Stomach (tissue), 9 donors: ENCODE measurements around the gene PRM3. TPM values are rescaled to one million over a fixed set of nuclear protein-coding genes. Genes with fewer than 3 reads are reported as not detected.

Experiments used
- DNase-seq, 2 donors: peaks; one replicate each; pipeline versions ENCODE4 v3.0.0 to v3.0.0-alpha.2; 2013 to 2019
- H3K27ac ChIP-seq, 5 donors: fragments of 200-600 bp in 4 of 5; sonication (generic) in 4 of 5; one replicate each; pipeline ENCODE4 v1.5.1; 2013 to 2019; ENCODE audit warnings: mild to moderate bottlenecking in 1 of 5, moderate library complexity in 1 of 5
- H3K27me3 ChIP-seq, 3 donors: fragments of 200-600 bp; sonication (generic); one replicate each; pipeline ENCODE4 v1.5.1; 2017 to 2019; ENCODE audit warnings: mixed run types in 1 of 3
- H3K36me3 ChIP-seq, 4 donors: fragments of 200-600 bp; sonication (generic); 1 replicate in 3 of 4; 2 replicates in 1 of 4; pipeline ENCODE4 v1.5.1; 2016 to 2019
- H3K4me1 ChIP-seq, 4 donors: fragments of 200-600 bp; sonication (generic); one replicate each; pipeline ENCODE4 v1.5.1; 2016 to 2019
- H3K4me3 ChIP-seq, 4 donors: fragments of 200-600 bp; sonication (generic) in 3 of 4; one replicate each; pipeline ENCODE4 v1.5.1; 2016 to 2019; ENCODE audit warnings: mild to moderate bottlenecking in 1 of 4
- H3K9me3 ChIP-seq, 4 donors: fragments of 200-600 bp; sonication (generic); one replicate each; pipeline ENCODE4 v1.5.1; 2016 to 2019
- EP300 ChIP-seq: sonication (generic); formaldehyde crosslinking; IDR thresholded peaks from one replicate; pipeline ENCODE4 v1.6.1; 2017; ENCODE audit warnings: antibody characterized with exemption
- POLR2A ChIP-seq, 4 donors: fragments of 450-650 bp; IDR thresholded peaks; one replicate each; pipeline ENCODE4 v1.6.1; 2016; ENCODE audit warnings: antibody characterized with exemption in 4 of 4, control low read depth in 2 of 4, mild to moderate bottlenecking in 1 of 4, moderate library complexity in 1 of 4
- POLR2AphosphoS5 ChIP-seq, 3 donors: sonication (generic); formaldehyde crosslinking; IDR thresholded peaks; one replicate each; pipeline ENCODE4 v1.6.1; 2016; ENCODE audit warnings: antibody characterized with exemption in 3 of 3
- WGBS, 5 donors: extraction: QIAGEN DNeasy Blood & Tissue Kit in 3 of 5; methylation state at CpG; one replicate each; pipeline versions ENCODE4 v1.1.5 to v1.1.7; 2013 to 2018; 5-methylcytosine and 5-hydroxymethylcytosine counted together
- intact Hi-C: fragments of 100-400 bp; cut with DNase I; formaldehyde crosslinking; loops from one replicate; pipeline ENCODE4 v1.15.1; 2023; ENCODE audit warnings: low total_unique reads
- polyA plus RNA-seq, 3 donors: library from polyadenylated mRNA; stranded (reverse); fragments of 200-250 nt; gene quantifications; one replicate each; pipeline ENCODE4 v1.2.3, GENCODE V29; 2013
- total RNA-seq, 5 donors: library from RNA; depleted of rRNA; stranded (reverse); fragments of >200 nt; gene quantifications; one replicate each; pipeline versions ENCODE4 v1.1.0 to v1.2.3, GENCODE V29; 2014 to 2016
- TF ChIP-seq, protein P1 (sequence below), 7 experiments: fragments of 450-650 bp in 4 of 7; fragments of 200-600 bp in 3 of 7; sonication (generic) in 3 of 7; IDR thresholded peaks; one replicate each; pipeline ENCODE4 v1.5.1; 2016 to 2019; ENCODE audit warnings: antibody characterized with exemption in 7 of 7, control low read depth in 2 of 7, mild to moderate bottlenecking in 1 of 7
- donor health status: healthy with polysubstance abuse.
- donor health status: Bipolar disorder and iron deficiency.
- donor health status: healthy.

The PRM3 gene
- total and polyA plus RNA-seq, 8 donors = not detected

DNA sequence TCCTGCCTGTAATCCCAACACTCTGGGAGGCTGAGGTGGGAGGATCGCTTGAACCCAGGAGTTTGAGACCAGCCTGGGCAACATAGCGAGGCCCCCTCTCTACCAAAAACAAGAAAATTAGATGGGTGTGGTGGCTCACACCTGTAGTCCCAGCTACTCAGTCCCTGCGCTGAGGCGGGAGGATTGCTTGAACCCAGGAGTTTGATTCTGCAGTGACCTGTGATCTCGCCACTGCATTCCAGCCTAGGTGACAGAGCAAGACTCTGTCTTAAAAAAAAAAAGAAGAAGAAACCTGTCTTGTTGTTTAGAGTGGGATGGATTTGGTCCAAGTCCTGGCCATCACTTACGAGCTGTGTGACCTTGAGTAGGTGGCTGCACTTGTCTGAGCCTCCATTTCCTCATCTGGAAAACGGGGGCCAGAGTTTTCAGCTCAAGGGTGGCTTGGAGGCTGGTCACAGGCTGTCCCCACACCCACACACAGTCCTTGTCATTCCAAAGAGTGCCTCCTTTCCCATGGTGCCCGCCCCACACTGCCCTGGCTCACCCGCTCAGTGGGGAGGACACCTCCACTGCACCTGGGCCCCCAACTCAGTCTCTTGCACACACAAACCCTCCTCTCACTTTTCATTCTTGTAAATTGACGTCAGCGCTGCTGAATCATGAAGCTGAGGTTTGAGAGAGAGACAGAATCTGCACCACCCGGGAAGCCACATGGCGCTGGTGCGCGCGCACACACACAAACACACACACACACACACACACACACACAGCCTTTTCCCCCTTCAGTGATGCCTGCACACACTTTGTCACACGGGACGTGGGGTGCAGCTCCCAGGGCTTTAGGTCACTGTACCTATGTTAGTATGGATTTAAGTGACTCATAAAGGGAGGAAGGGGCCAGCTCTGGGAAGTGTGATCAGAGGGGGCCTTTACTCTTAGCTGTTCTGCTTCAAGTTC, 21.6 kb downstream of the PRM3 start:
- peaks cover 19 to 34% (median 29%) of the 10 kb centered on the region in 4 donors for H3K4me1 ChIP-seq
- no peak for TF ChIP-seq POLR2A (IDR thresholded peaks at IDR 0.05)
- no peak for TF ChIP-seq POLR2AphosphoS5 (IDR thresholded peaks at IDR 0.05)
- TF ChIP-seq, protein P1, sequence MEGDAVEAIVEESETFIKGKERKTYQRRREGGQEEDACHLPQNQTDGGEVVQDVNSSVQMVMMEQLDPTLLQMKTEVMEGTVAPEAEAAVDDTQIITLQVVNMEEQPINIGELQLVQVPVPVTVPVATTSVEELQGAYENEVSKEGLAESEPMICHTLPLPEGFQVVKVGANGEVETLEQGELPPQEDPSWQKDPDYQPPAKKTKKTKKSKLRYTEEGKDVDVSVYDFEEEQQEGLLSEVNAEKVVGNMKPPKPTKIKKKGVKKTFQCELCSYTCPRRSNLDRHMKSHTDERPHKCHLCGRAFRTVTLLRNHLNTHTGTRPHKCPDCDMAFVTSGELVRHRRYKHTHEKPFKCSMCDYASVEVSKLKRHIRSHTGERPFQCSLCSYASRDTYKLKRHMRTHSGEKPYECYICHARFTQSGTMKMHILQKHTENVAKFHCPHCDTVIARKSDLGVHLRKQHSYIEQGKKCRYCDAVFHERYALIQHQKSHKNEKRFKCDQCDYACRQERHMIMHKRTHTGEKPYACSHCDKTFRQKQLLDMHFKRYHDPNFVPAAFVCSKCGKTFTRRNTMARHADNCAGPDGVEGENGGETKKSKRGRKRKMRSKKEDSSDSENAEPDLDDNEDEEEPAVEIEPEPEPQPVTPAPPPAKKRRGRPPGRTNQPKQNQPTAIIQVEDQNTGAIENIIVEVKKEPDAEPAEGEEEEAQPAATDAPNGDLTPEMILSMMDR (IDR thresholded peaks at IDR 0.05) = no peak
- TF ChIP-seq EP300 = no peak
- peak; percentile 42 to 63 for DNase-seq
- no peaks in the 10 kb centered on the region for H3K27me3 ChIP-seq
- peak overlapping the region in 4 of 5 donors; percentile 15 to 99 (median 44) for H3K27ac ChIP-seq
- H3K36me3 ChIP-seq = peaks cover 0 to 24% (median 0%) of the 10 kb centered on the region in 4 donors
- H3K9me3 ChIP-seq = no peaks in the 10 kb centered on the region
- H3K4me3 ChIP-seq = peak overlapping the region in 1 of 4 donors; percentile 89
- WGBS, 5 donors = 65 to 85% (median 81%) methylated on average over 18 of the region's 18 CpGs
- intact Hi-C loops = loop anchor here (10.0 kb wide), 1 partner anchor 127 kb away; no protein-coding TSS in a partner anchor

- Histone ChIP-seq H3K4me3 (no peak overlapping the region), H3K27me3 (no peaks in the 10 kb centered on the region), H3K4me1 (peaks cover 17 to 30% (median 26%) of the 10 kb centered on the region in 4 donors), H3K9me3 (no peaks in the 10 kb centered on the region), H3K27ac (peak overlapping the region in 2 of 5 donors; percentile 59 to 99), H3K36me3 (peaks cover 0 to 24% (median 0%) of the 10 kb centered on the region in 4 donors)
- WGBS, 5 donors = 92 to 96% (median 93%) methylated on average over 10 of the region's 10 CpGs
- intact Hi-C loops = loop anchor here (10.0 kb wide), 1 partner anchor 126 kb away; no protein-coding TSS in a partner anchor
- no peak for TF ChIP-seq POLR2A (IDR thresholded peaks at IDR 0.05)
- TF ChIP-seq POLR2AphosphoS5 (IDR thresholded peaks at IDR 0.05) = no peak
- no peak for TF ChIP-seq EP300
- TF ChIP-seq, protein P1 (IDR thresholded peaks at IDR 0.05) = no peak
- no peak for DNase-seq
Observed at GRCh38 chr16:11250786-11251524, 22.5 kb downstream of the PRM3 start.

- WGBS, 5 donors = 56 to 75% (median 63%) methylated on average over 16 of the region's 16 CpGs
- intact Hi-C loops = loop anchor here (10.0 kb wide), 1 partner anchor 125 kb away; no protein-coding TSS in a partner anchor
- H3K4me3 ChIP-seq = no peak overlapping the region
- TF ChIP-seq POLR2A (IDR thresholded peaks at IDR 0.05) (no peak), EP300 (no peak), POLR2AphosphoS5 (IDR thresholded peaks at IDR 0.05) (no peak)
- TF ChIP-seq, protein P1 (IDR thresholded peaks at IDR 0.05) = no peak
- H3K4me1 ChIP-seq = peaks cover 15 to 28% (median 24%) of the 10 kb centered on the region in 4 donors
- no peaks in the 10 kb centered on the region for H3K9me3 ChIP-seq
- peaks cover 0 to 24% (median 0%) of the 10 kb centered on the region in 4 donors for H3K36me3 ChIP-seq
- DNase-seq = peak in 1 of 2 donors; percentile 33
- H3K27me3 ChIP-seq = no peaks in the 10 kb centered on the region
- no peak overlapping the region for H3K27ac ChIP-seq
Observed at GRCh38 chr16:11250091-11250785, 23.2 kb downstream of the PRM3 start.
